ENCODE results near the gene TSPAN14. TPM values are rescaled to one million over a fixed set of nuclear protein-coding genes. Genes with fewer than 3 reads are reported as not detected.

Gene TSPAN14
- total RNA-seq, 4 donors from 2014 or later = 37.1 to 110 (median 66.1) TPM

GRCh38 chr10:80459047-80459865 is 5.1 kb downstream of the TSPAN14 start:
- DNase-seq = peak in 1 of 2 donors; percentile 36
- Histone ChIP-seq H3K4me3 (no peak overlapping the region), H3K9me3 (no peaks in the 10 kb centered on the region), H3K4me1 (peaks cover 8 to 20% of the 10 kb centered on the region in 2 donors), H3K27me3 (no peaks in the 10 kb centered on the region), H3K27ac (peak overlapping the region; percentile 42 to 83), H3K36me3 (no peaks in the 10 kb centered on the region)
- intact Hi-C loops (cut with DNase I; ENCODE audit: low total_unique reads) = loop anchor here (5.0 kb wide), 1 partner anchor 43 kb away; no protein-coding TSS in a partner anchor
- TF ChIP-seq CTCF (IDR thresholded peaks at IDR 0.05) = no peak
- TF ChIP-seq POLR2A (IDR thresholded peaks at IDR 0.05) = no peak

GRCh38 chr10:80460399-80461207 is 6.5 kb downstream of the TSPAN14 start:
- peak overlapping the region; percentile 62 to 83 for H3K27ac ChIP-seq
- no peak overlapping the region for H3K4me3 ChIP-seq
- H3K9me3 ChIP-seq = no peaks in the 10 kb centered on the region
- peaks cover 8 to 28% of the 10 kb centered on the region in 2 donors for H3K4me1 ChIP-seq
- intact Hi-C loops (cut with DNase I; ENCODE audit: low total_unique reads) = no loop called here
- no peaks in the 10 kb centered on the region for H3K27me3 ChIP-seq
- no peak for TF ChIP-seq POLR2A (IDR thresholded peaks at IDR 0.05)
- peak in 1 of 2 donors; percentile 46 for DNase-seq
- H3K36me3 ChIP-seq = no peaks in the 10 kb centered on the region

- intact Hi-C loops (cut with DNase I; ENCODE audit: low total_unique reads) = no loop called here
- TF ChIP-seq CTCF (IDR thresholded peaks at IDR 0.05) (no peak), POLR2A (IDR thresholded peaks at IDR 0.05) (no peak)
Observed at GRCh38 chr10:80461208-80462183, 7.4 kb downstream of the TSPAN14 start.

GRCh38 chr10:80462299-80462980 is 8.3 kb downstream of the TSPAN14 start:
- H3K4me1 ChIP-seq = peaks cover 8 to 19% of the 10 kb centered on the region in 2 donors
- intact Hi-C loops (cut with DNase I; ENCODE audit: low total_unique reads) = no loop called here

More at GRCh38 chr10:80461208-80462183, 7.4 kb downstream of the TSPAN14 start:
- Histone ChIP-seq H3K27ac (peak overlapping the region; percentile 62 to 83), H3K9me3 (no peaks in the 10 kb centered on the region), H3K27me3 (no peaks in the 10 kb centered on the region), H3K4me1 (peaks cover 8 to 19% of the 10 kb centered on the region in 2 donors), H3K36me3 (no peaks in the 10 kb centered on the region), H3K4me3 (no peak overlapping the region)
- DNase-seq = no peak

More at GRCh38 chr10:80462299-80462980, 8.3 kb downstream of the TSPAN14 start:
- peak in 1 of 2 donors; percentile 58 for DNase-seq
- TF ChIP-seq POLR2A (IDR thresholded peaks at IDR 0.05) (no peak), CTCF (IDR thresholded peaks at IDR 0.05) (no peak)
- H3K27ac ChIP-seq = peak overlapping the region; percentile 62 to 83
- no peaks in the 10 kb centered on the region for H3K36me3 ChIP-seq
- H3K27me3 ChIP-seq = no peaks in the 10 kb centered on the region
- H3K9me3 ChIP-seq = no peaks in the 10 kb centered on the region
- no peak overlapping the region for H3K4me3 ChIP-seq
